ENCODE measurements around the gene SMG6.

DNA sequence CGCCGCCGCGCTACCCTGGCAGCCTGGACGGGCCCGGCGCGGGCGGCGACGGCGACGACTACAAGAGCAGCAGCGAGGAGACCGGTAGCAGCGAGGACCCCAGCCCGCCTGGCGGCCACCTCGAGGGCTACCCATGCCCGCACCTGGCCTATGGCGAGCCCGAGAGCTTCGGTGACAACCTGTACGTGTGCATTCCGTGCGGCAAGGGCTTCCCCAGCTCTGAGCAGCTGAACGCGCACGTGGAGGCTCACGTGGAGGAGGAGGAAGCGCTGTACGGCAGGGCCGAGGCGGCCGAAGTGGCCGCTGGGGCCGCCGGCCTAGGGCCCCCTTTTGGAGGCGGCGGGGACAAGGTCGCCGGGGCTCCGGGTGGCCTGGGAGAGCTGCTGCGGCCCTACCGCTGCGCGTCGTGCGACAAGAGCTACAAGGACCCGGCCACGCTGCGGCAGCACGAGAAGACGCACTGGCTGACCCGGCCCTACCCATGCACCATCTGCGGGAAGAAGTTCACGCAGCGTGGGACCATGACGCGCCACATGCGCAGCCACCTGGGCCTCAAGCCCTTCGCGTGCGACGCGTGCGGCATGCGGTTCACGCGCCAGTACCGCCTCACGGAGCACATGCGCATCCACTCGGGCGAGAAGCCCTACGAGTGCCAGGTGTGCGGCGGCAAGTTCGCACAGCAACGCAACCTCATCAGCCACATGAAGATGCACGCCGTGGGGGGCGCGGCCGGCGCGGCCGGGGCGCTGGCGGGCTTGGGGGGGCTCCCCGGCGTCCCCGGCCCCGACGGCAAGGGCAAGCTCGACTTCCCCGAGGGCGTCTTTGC is 245.6 kb downstream of the SMG6 start:
- TF ChIP-seq, protein P1, sequence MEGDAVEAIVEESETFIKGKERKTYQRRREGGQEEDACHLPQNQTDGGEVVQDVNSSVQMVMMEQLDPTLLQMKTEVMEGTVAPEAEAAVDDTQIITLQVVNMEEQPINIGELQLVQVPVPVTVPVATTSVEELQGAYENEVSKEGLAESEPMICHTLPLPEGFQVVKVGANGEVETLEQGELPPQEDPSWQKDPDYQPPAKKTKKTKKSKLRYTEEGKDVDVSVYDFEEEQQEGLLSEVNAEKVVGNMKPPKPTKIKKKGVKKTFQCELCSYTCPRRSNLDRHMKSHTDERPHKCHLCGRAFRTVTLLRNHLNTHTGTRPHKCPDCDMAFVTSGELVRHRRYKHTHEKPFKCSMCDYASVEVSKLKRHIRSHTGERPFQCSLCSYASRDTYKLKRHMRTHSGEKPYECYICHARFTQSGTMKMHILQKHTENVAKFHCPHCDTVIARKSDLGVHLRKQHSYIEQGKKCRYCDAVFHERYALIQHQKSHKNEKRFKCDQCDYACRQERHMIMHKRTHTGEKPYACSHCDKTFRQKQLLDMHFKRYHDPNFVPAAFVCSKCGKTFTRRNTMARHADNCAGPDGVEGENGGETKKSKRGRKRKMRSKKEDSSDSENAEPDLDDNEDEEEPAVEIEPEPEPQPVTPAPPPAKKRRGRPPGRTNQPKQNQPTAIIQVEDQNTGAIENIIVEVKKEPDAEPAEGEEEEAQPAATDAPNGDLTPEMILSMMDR (conservative IDR thresholded peaks at IDR 0.05 in 1 of 2, IDR thresholded peaks at IDR 0.05 in 1 of 2; ENCODE audit: extremely low read depth in 1 of 2, insufficient read depth in 1 of 2, low read depth in 1 of 2, low read length in 2 of 2), result no peak
- no peak for TF ChIP-seq EZH2 (IDR thresholded peaks at IDR 0.05; ENCODE audit: borderline replicate concordance, low read length)

Measured in mammary epithelial cell (primary cell).